NCI-H345 treated with DMSO at 0.1 percent for 48 hours (cell line): ENCODE data around the gene NTF4.
"Not testable (repeated sequence)": the region's sequence is repeated elsewhere in the genome, so short reads cannot be mapped to it uniquely, and the experiment has no call there.

Experiments used
- DNase-seq: peaks from one replicate; lab custom pipeline; 2025; ENCODE audit not compliant: unreplicated experiment; lab: John Stamatoyannopoulos, UW

Gene NTF4

GRCh38 chr19:49024233-49024632, 40.4 kb downstream of the NTF4 start, which contains the start of gene CGB3:
Gene CGB3, minus strand, starts transcription at chr19:49024333. Its CDS starts 362 bp downstream, at chr19:49023971.
- DNase-seq, result not testable (repeated sequence)

- no peak for DNase-seq
Observed at GRCh38 chr19:49022116-49022515, 42.5 kb downstream of the NTF4 start.

- no peak for DNase-seq
Observed at GRCh38 chr19:49020931-49021895, 43.4 kb downstream of the NTF4 start.

- no peak for DNase-seq
Observed at GRCh38 chr19:49020342-49020741, 44.3 kb downstream of the NTF4 start.

DNA sequence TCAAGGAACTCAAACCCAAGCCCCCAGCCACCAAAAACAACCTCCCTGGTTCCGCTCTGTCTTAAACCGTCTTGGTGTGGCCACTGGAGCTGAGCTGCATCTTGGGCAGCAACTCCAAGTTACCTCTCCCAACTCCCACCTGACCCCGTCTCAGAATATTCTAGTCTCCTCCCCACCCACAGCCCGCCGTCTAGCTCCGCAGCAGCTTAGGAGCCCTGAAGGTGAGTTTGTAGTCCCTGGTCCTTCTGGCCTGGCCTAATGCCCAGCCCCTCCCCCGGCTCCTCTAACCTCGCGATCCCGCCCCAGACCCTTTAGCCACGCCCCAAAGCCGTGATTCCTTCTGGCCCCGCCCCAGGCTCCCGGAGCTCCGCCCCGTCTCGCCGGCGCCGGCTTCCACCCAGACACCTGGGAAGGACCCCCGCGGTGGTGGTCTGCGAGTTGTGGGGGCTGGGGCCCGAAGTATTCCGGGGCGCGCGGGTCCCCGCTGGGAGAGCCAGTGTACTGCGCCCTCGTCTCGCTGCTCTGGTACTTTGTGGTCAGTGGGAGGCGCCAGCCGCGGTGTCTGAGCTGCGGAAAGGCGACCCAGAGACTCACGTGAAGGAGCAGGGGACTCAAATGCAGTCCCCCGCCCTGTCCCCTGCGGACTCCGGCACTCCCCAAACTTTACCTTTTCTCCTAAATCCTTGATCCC, 45.2 kb downstream of the NTF4 start:
- DNase-seq, result no peak

GRCh38 chr19:49018388-49019241, 46.0 kb downstream of the NTF4 start:
- not testable (repeated sequence) for DNase-seq

GRCh38 chr19:49017666-49018351, 46.8 kb downstream of the NTF4 start:
- no peak for DNase-seq

- no peak for DNase-seq
Observed at GRCh38 chr19:49017041-49017665, 47.5 kb downstream of the NTF4 start, which contains the start of gene LHB. Gene LHB, minus strand, starts transcription at chr19:49017091. Its CDS starts 10 bp downstream, at chr19:49017081.

DNA sequence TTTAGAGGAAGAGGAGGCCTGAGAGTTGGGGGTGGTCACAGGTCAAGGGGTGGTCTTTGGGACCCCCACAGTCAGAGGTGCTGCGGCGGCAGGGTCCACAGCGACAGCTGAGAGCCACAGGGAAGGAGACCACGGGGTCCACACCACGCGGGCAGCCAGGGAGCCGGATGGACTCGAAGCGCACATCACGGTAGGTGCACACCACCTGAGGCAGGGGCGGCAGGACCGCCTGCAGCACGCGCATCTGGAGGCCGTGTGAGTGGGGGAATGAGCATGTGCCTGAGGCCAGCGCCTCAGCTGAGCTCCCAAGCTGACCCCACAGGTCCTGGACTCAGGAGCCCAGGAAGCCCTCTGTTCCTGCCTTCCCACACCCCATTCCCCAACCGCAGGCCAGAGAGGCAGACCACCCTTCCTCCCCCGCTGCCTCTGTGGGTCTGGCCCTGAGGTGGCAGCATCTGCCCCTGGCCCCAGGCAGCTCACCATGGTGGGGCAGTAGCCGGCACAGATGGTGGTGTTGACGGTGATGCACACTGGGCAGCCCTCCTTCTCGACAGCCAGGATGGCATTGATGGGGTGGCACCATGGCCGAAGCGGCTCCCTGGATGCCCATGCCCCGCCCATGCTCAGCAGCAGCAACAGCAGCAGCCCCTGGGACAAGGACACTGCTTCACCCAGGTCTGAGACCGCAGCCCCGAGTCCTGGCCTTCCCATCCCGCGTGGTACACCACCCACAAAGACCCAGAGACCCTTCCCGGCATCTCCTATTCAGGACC, 48.4 kb downstream of the NTF4 start:
- no peak for DNase-seq

GRCh38 chr19:49014870-49015255, 49.8 kb downstream of the NTF4 start:
- no peak for DNase-seq

- DNase-seq, result no peak
Observed at GRCh38 chr19:49014123-49014869, 50.3 kb downstream of the NTF4 start.

- DNase-seq, result no peak
Observed at GRCh38 chr19:49011194-49011593, 53.4 kb downstream of the NTF4 start.
